OCI-LY1 (cell line): Measurements from ENCODE around the gene DPH7.

Source experiments
- CTCF ChIP-seq: fragments of 200-600 bp; sonication (generic), shearing (Covaris generic); IDR thresholded peaks from 2 replicates; pipeline ENCODE4 v1.5.1; 2017; ENCODE audit warnings: mild to moderate bottlenecking, antibody characterized with exemption, low read length, moderate library complexity, mixed read lengths
- EZH2 ChIP-seq: fragments of 200-600 bp; sonication (generic), shearing (Covaris generic); IDR thresholded peaks from 2 replicates; pipeline ENCODE4 v1.8.0; 2017; ENCODE audit warnings: borderline replicate concordance, mixed run types, mild to moderate bottlenecking, antibody characterized with exemption, low read length, moderate library complexity, mixed read lengths

- TF ChIP-seq CTCF (no peak), EZH2 (no peak)
Observed at GRCh38 chr9:137614631-137615386, 36.1 kb upstream of the DPH7 start.
